OCI-LY3 (cell line): ENCODE measurements around the gene DYRK3.

Experiments used
- H2AFZ ChIP-seq: fragments of 200-600, 300-600 bp; shearing (Covaris generic); 2 replicates; pipeline ENCODE4 v1.6.0; 2014; ENCODE audit warnings: antibody characterized with exemption, low read depth, low read length
- H3K27ac ChIP-seq: fragments of 200-600, 300-600 bp; sonication (generic); 2 replicates; pipeline ENCODE4 v1.5.1; 2014; ENCODE audit warnings: mild to moderate bottlenecking, low read length, moderate library complexity, mixed read lengths
- H3K27me3 ChIP-seq: fragments of 200-600, 300-600 bp; sonication (generic); 2 replicates; pipeline ENCODE4 v1.6.1; 2014; ENCODE audit warnings: low read depth, low read length, mixed read lengths
- H3K36me3 ChIP-seq: fragments of 200-600, 300-600 bp; sonication (generic); replicated peaks from 2 replicates; pipeline ENCODE3; 2014; ENCODE audit warnings: low read depth, low read length, mixed read lengths
- H3K4me1 ChIP-seq: fragments of 300-600, 200-600 bp; sonication (generic); 2 replicates; pipeline ENCODE4 v1.6.1; 2014; ENCODE audit warnings: low read length, mixed read lengths
- H3K4me2 ChIP-seq: fragments of 200-600, 300-600 bp; sonication (generic); 2 replicates; pipeline ENCODE4 v1.6.1; 2014; ENCODE audit warnings: low read length, mixed read lengths
- H3K4me3 ChIP-seq: fragments of 300-600, 200-600 bp; sonication (generic); 2 replicates; pipeline ENCODE4 v1.5.1; 2014; ENCODE audit warnings: antibody characterized with exemption, mild to moderate bottlenecking, low read length, moderate library complexity
- H3K79me2 ChIP-seq: fragments of 300-600, 200-600 bp; shearing (Covaris generic); 2 replicates; pipeline ENCODE4 v1.6.1; 2014; ENCODE audit warnings: mild to moderate bottlenecking, low read length, mixed read lengths
- H3K9ac ChIP-seq: fragments of 300-600, 200-600 bp; shearing (Covaris generic); 2 replicates; pipeline ENCODE4 v1.6.0; 2014; ENCODE audit warnings: mild to moderate bottlenecking, low read length, moderate library complexity
- H3K9me3 ChIP-seq: fragments of 200-600, 300-600 bp; shearing (Covaris generic); 2 replicates; pipeline ENCODE4 v1.6.1; 2014; ENCODE audit warnings: low read length, mixed read lengths; ENCODE audit not compliant: insufficient read depth
- H4K20me1 ChIP-seq: fragments of 200-600, 300-600 bp; sonication (generic); 2 replicates; pipeline ENCODE4 v1.6.1; 2016; ENCODE audit warnings: low read length, mixed read lengths; ENCODE audit not compliant: insufficient read depth
- CTCF ChIP-seq: fragments of 200-600, 300-600 bp; sonication (generic); IDR thresholded peaks from 2 replicates; pipeline ENCODE4 v1.5.1; 2014; ENCODE audit warnings: antibody characterized with exemption, low read length, low read depth
- EZH2phosphoT487 ChIP-seq: fragments of 200-600 bp; shearing (Covaris generic); IDR thresholded peaks from 2 replicates; pipeline ENCODE4 v1.6.1; 2018; ENCODE audit warnings: antibody characterized with exemption, mixed run types, low read depth

DYRK3 gene

DNA sequence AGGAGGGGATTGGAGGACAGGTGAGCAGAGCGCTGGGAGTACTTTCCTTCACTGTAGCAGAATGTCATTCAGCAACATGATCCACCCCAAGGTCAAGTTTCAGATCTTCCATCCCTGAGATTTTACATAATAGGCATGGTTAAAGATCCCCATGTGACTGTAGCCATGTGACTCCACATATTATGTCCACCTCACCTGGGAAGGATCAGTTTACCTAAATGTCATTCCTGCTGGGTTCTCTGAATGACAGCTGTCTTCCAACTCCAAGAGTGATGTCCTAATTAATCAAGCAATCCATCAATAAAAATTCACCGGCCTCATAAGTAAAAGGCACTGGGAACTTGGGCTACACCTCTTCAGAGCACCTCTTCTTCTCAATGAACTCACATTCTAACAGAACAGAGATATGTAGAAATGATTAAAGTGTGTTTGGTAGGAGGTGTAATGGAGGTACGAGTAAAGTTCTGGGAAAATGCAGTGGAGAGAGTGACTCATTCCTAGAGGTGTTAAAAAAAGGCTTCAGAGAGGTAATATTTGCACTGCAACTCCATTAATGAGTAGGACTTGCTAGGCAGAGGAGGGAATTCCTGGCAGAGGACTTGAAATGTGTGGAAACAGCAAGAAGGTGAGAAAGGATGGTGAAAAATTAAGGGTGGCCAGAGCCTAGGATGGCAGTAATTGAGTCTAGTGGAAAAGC lies 27.2 kb downstream of the DYRK3 start:
- Histone ChIP-seq H3K27ac (no peak overlapping the region), H3K9me3 (no peaks in the 10 kb centered on the region), H3K4me1 (peaks cover 46% of the 10 kb centered on the region), H2AFZ (no peak overlapping the region), H4K20me1 (no peaks in the 10 kb centered on the region), H3K4me3 (no peak overlapping the region), H3K79me2 (no peaks in the 10 kb centered on the region), H3K9ac (no peak overlapping the region), H3K4me2 (no peak overlapping the region), H3K36me3 (no peaks in the 10 kb centered on the region), H3K27me3 (peaks cover 51% of the 10 kb centered on the region)
- no peak for TF ChIP-seq EZH2phosphoT487
- no peak for TF ChIP-seq CTCF

- H3K4me1 ChIP-seq, result peaks cover 38% of the 10 kb centered on the region
- H3K4me3 ChIP-seq, result peak overlapping the region; percentile 70
- no peak for TF ChIP-seq EZH2phosphoT487
- TF ChIP-seq CTCF, result no peak
- no peaks in the 10 kb centered on the region for H4K20me1 ChIP-seq
- no peak overlapping the region for H3K27ac ChIP-seq
- no peaks in the 10 kb centered on the region for H3K36me3 ChIP-seq
- H3K9me3 ChIP-seq, result no peaks in the 10 kb centered on the region
- peaks cover 52% of the 10 kb centered on the region for H3K27me3 ChIP-seq
- 0 out of 2 replicates have a peak overlapping the region, but pooled peaks have one; percentile 36 for H2AFZ ChIP-seq
- peak overlapping the region; percentile 92 for H3K4me2 ChIP-seq
- H3K9ac ChIP-seq, result peak overlapping the region; percentile 38; the same call in 1 of the 2 replicates
- H3K79me2 ChIP-seq, result no peaks in the 10 kb centered on the region
Observed at GRCh38 chr1:206663362-206663761, 28.0 kb downstream of the DYRK3 start.

DNA sequence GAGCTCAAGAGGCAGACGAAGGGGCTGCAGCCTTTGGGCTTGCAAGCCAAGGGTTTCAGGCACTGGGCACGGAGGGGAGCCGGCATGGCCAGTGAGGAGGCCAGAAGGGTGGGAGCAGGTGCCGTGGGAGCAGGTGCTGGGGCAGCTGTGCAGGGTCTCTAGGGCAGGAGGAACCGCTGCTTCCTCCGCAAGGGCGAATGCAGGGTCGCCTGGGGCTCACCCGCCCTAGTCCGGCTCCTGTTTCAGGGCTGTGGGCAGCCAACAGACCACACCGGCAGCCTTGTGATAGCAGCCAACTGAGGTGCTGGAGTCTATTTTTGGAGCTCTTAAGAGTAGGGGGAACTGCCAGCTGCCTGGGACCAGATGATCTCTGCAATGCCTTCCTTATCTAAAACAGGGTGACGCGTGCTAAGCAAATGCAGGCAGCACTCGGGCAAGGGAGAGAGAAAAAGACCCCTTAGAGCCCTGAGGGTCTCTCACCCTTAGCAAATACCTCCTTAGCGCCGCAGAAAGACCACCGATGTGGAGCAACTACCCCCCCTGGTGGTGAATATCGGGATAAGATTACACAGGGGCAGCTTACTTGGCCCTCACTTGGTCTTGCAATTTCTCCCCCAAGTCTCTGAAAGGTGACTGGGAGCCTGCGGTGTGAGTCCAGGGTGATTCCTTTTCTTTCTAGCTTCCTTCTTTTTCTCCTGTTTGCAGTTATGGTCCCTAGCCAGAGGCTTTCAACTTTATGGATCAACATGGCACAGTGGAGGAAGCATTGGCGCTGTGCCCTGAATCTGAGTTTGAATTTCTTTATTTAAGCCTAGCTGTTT lies 28.7 kb downstream of the DYRK3 start:
- H2AFZ ChIP-seq, result peak overlapping the region; percentile 36
- H3K4me2 ChIP-seq, result peak overlapping the region; percentile 92
- H3K36me3 ChIP-seq, result no peaks in the 10 kb centered on the region
- H4K20me1 ChIP-seq, result no peaks in the 10 kb centered on the region
- peak overlapping the region; percentile 38 for H3K9ac ChIP-seq
- peaks cover 35% of the 10 kb centered on the region for H3K4me1 ChIP-seq
- no peaks in the 10 kb centered on the region for H3K9me3 ChIP-seq
- peak overlapping the region; percentile 70 for H3K4me3 ChIP-seq
- H3K79me2 ChIP-seq, result no peaks in the 10 kb centered on the region
- no peak overlapping the region for H3K27ac ChIP-seq
- no peak for TF ChIP-seq EZH2phosphoT487
- TF ChIP-seq CTCF, result peak; percentile 96
- peaks cover 54% of the 10 kb centered on the region for H3K27me3 ChIP-seq

GRCh38 chr1:206664740-206665139 lies 29.4 kb downstream of the DYRK3 start:
- Histone ChIP-seq H3K4me2 (peak overlapping the region; percentile 92), H4K20me1 (no peaks in the 10 kb centered on the region), H3K4me1 (peaks cover 35% of the 10 kb centered on the region), H3K9ac (no peak overlapping the region), H3K79me2 (no peaks in the 10 kb centered on the region), H3K4me3 (peak overlapping the region; percentile 70; the same call in 1 of the 2 replicates), H3K9me3 (no peaks in the 10 kb centered on the region), H3K27me3 (peaks cover 54% of the 10 kb centered on the region), H3K36me3 (no peaks in the 10 kb centered on the region), H2AFZ (no peak overlapping the region), H3K27ac (no peak overlapping the region)
- no peak for TF ChIP-seq CTCF
- TF ChIP-seq EZH2phosphoT487, result no peak
